GM18507 (cell line): ENCODE results near the gene SEC14L1.
"Not testable (repeated sequence)": the region's sequence is repeated elsewhere in the genome, so short reads cannot be mapped to it uniquely, and the experiment has no call there.

Source experiments
- DNase-seq: peaks from one replicate; pipeline ENCODE4 v3.0.0; 2011; ENCODE audit warnings: low read depth; ENCODE audit not compliant: insufficient read length; ENCODE audit errors: extremely low spot score
- FAIRE-seq: peaks from 2 replicates; lab custom pipeline; 2011; peaks lifted over from hg19 to GRCh38; lab: Jason Lieb, UNC

The SEC14L1 gene

DNA sequence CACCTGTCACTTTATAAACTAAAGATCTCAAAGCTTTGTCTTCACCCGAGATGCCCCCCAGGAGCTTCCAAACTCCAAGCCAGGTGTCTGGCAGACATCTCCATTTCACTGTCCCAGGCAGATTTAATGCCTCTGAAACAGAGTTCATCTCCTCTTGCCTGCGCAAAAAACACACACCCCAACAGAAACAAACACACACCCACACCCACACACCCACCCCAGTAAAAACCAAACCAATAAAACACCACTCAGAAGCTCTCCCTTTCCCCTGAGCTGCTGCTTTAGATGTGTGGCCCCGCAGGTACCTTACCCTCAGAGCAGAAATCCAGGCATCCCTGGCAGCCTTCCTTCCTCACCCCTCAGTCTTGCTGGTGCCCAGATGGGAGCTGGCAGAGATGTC lies 14.4 kb downstream of the SEC14L1 start:
- no peak for FAIRE-seq
- no peak for DNase-seq

DNA sequence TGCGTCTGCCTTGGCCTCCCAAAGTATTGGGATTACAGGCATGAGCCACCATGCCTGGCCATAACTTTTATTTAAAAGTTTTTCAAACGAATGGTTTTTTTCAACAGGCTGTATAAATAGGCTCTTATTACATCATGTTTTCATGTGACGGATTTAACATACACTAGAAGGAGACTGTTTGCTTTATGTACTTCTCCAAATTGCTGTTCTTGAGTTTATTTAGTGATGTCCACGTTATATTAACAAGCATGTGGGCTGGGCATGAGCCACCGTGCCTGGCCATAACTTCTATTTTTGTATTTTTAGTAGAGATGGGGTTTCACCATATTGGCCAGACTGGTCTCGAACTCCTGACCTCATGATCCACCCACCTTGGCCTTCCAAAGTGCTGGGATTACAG lies 17.0 kb downstream of the SEC14L1 start:
- not testable (repeated sequence) for DNase-seq, FAIRE-seq

DNA sequence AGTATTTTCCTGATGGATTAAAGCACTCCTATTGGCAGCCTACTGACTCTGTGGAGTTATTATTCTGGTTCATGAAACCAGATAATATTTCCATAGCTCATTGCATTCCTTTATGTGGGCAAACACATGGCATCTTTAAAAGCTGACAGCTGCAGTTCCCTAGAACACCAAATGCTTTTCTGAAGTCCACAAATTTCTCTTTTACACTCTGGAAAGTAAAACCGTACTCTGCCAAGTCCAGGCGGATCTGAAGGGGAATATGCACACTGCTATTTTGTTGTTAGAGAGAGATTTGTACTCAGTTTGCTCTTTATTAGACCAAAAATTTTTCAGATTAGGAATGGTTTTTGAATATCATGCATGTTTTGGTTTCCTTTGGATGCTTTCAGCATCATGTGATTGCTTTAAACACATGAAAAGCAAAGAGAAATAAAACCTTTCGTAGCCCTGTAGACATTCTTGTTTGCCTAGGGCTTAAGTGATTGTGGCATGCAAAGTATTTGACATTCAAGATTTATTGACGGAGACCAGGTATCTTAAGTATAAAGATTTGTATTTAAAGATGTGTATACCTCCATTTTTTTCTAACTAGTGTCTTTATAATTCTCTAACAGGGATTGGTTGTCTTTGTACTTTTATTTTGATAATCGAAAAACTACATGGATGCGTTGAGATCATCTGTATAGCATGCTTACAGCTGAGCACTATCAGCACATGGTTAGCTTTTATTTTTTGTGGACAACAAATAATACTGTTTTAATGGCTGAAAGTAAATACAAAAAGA lies 19.5 kb downstream of the SEC14L1 start:
- no peak for FAIRE-seq
- DNase-seq = no peak

DNA sequence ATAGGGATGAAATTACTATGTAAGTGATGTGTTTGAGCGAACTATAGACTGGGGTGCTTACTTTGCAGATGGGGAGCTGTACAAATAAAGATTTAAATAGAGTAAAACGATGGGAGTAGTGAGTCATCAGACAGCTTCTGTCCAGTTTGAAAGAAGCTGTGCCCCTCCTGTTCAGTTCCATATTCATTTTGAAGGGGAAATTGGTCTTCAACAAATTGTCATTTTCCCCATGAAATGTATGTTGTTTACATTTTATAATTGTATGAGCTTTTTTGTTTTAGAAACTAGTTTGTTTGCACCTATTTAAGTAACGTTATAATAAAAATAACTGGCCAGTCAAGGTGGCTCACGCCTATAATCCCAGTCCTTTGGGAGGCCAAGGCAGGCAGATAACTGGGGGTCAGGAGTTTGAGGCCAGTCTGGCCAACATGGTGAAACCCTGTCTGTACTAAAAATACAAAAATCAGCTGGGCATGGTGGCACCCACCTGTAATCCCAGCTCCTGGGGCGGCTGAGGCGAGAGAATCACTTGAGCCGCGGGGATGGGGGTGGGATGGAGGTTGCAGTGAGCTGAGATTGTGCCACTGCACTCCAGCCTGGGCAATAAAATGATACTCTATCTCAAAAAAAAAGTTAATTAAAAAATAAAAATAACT lies 20.2 kb downstream of the SEC14L1 start:
- FAIRE-seq (no peak), DNase-seq (no peak)

DNA sequence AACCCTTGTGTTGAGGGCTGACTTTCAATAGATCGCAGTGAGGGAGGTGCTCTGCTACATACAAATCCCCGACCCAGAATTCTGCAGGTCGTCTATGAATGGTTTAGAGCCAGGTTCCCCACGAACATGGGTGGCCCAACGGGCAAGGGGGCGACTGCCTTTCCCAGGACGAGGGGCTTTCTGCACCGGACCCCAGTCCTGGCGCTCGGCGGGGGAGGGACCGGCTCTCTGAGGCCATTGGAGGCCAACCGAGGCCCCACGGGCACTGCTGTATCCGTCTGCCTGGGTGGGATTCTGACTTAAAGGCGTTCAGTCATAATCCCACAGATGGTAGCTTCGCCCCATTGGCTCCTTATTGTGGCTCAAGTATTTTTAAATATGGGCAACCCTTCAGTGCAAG lies 21.2 kb downstream of the SEC14L1 start:
- no peak for DNase-seq
- FAIRE-seq = no peak

DNA sequence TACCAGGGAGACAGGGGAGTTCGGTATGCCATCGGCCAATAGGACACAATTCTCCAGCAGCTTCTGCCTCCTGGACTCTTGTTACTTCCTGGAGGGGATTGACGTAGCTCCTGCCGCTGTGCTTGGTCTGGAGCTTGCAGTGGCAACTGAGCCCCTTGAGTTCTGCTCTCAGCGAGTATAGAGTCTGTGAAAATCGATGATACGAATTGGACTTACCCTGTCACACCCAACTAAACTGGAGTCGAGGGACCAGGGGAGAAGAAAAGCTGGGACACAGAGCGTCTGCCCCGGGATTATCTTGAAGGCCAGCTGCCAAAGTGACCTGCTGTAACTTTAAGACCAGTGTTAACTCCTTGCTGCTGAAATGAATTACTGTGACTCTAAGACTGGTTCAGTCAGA lies 22.2 kb downstream of the SEC14L1 start:
- FAIRE-seq (no peak), DNase-seq (no peak)

DNA sequence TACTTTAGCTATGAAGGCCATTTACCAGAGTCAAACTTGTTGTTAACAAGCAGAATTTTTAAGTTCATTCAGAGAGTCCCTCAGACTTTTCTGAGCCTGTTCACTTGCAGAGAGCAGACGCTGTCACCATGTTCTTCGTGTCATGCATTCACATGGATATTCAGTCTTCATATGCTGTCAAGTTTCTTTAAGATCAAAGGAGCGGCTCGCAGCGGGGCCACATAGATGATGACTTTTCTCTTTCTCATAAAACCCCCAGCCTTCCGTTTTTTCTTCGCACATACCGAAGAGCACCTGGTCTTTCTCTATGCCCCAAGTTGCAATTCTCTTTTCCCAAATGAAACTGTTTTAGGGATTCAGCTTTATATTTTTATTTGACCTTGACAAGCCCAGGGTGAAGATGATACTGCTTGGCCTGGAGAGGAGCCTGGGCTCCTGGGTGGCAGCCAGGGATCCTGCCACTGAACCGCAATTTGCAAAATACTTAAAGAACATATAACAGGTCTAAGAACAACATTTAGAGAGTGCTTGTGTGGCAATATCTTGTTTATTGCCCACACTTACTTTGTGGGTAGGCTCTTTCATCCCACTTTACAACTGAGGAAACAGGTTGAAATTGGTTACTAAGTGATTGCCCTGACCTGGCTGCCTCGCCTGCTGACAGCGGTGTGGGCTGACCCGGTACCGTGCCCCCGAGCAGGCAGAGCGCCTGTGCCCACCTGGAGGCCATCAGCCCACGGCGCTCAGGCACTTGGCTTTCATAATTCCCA lies 22.9 kb downstream of the SEC14L1 start:
- DNase-seq (no peak), FAIRE-seq (no peak)

DNA sequence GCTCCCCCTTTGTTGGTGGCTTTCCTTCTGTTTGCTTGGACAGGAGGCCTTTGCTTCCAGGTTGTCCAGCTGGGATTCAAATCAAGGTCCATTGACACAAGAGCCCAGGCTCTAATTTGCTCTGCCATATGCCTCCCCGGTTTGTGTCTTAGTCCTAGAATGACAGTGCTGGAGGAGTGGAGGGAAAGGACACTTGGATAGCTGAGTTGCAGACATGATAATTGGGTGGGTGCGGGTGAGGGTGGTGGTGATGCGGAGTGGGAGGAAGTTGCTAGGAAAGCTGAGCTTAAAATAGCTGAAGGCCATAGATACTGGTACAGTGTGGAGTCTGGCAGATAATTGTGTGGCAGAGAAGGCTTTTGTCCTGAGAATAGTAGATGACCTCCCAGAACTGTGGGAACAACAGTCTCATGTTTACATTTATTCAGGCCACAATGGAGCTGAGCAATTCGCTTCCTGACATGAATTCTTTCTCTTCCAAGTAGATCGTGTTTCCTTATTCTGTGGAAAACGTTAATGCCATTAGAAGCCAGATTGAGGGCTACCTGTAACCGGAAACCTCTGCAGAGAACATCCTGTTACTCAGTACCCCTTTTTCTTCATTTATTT lies 23.8 kb downstream of the SEC14L1 start:
- DNase-seq (no peak), FAIRE-seq (no peak)

DNA sequence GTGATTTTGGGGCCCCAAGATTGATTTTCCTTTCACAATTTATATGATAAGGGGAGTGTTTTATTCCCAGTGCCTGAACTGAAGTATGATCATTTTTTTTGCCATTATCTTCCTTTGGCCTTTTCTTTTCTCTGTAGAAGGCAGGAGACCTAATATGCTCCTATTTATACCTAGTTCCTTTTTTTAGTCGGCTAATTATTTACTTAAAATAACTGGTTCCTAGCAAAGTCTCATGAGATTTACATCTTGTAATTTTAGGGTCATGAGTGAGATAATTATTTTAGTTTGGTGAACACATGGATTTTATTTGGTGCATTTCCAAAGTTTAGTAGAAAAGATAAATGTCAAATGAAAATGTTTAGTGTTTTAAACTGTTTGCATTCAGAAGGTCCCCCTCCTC lies 24.8 kb downstream of the SEC14L1 start:
- FAIRE-seq = no peak
- no peak for DNase-seq

DNA sequence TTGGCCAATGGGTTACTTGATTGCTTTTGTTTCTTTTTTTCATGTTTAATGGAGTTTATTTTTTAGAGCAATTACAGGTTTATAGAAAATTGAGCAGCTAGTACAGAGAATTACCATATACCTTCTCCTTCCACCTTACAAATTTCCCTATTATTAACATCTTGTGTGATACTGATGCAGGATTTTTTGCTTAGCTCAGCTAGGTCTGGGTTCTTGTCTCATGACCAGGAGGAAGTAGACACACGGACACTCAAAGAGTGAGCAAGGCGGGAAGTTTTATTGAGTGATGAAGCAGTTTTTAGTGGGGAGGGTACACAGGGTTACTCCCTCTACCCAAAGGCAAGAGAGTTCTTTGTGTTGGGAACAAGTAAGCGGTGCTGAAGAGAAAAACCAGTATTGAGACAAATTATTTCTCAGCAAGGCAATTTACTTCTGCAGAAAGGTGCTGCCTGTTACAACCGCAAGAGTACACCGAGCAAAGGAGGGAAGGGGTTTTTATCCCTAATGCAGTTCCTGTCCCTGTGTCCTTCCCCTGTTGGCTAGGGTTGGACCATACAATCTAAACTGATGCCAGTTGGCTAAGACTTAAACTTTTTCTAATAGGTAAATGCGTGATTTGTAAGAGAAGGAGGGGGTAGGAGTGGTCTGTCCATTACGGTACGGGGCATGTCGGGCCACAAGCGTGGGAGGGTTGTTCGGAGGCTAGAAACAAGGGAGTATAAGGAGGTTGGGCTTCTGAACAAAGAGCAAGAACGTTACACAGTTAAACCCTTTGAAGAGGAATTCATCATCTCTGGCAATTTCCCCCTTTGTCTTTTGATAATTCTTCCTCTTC lies 26.9 kb downstream of the SEC14L1 start:
- DNase-seq (no peak), FAIRE-seq (no peak)

DNA sequence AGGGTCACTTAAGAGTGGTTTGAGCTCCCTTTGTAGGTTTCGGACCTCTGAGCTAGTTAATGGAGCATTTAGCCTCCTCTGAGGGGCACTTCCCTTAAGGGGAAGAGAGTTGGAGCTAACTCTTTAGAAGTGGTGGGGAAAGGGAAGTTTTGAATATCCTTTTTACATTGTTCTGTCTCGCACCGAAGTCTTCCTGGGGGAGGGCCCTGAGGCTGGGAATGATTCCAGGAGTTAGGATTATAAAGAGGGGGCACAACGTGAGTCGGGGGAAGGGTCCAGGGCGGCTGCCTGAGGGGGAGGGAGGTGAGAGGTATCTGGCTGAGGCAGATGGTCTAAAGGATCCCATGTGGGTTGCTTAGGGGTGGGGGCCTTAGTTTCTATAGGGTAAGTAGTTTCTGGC lies 32.3 kb downstream of the SEC14L1 start:
- no peak for DNase-seq
- FAIRE-seq = no peak

DNA sequence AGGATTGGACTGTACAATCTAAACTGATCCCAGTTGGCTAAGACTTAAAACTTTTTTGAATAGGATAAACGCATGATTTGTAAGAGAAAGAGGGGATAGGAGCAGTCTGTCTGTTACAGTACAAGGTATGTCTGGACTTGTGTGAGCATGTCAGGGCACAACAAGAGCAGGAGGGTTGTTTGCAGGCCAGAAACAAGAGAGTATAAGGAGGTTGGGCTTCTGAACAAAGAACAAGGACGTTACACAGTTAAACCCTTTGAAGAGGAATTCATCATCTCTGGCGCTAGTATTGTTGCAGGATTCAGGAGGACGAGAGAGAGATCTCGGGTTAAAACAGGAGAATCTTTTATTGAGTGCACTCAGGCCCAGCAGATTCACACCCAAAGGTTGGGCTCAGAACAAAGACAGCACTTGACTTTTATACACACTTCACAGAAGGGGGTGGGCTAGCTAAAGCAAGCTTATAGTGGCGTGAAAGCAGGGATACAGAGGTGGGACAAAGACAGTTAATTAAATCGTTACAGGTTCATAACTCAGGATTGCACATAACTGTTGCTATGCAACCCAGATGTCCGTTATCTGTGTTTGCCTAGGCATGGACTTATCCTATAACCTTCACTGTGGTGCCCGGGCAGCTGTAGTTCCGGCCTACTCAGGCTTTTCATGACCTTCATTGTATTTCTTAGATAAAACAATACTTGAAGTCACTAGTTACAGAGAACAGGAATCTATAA lies 34.3 kb downstream of the SEC14L1 start:
- no peak for DNase-seq
- no peak for FAIRE-seq

DNA sequence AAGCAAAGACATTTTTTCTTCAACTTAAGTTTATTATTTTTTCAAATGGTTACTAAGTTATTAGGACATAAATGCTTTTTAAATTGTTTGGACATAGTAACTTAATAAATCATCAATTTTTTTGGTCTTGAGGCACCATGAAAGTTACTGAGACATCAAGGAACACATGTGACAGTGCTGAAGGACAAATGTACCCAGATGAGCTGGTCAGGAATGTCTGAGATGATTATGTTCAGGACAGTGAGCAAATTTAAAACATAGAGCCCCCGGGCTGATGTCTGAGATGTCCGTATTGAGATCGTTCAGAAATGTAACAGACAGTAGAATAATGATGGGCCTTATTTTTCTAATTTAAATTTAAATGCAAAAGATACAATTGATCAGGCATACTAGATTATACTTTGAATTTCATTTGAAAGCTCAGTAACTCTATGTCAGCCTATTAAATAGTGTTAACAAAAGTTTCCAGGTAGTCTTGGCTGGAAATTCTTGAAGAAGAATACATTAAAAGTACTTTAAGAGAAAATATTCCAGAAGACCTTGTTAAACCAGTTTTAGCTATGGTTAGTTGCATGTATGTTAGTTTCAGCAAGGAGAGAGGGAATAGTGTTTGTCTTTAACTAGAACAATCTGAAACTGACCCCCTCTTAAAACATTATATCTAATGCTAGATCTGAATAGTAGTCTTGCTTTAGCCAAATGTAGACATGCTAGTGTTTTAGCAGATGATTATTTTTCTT lies 36.4 kb downstream of the SEC14L1 start:
- FAIRE-seq (no peak), DNase-seq (no peak)

DNA sequence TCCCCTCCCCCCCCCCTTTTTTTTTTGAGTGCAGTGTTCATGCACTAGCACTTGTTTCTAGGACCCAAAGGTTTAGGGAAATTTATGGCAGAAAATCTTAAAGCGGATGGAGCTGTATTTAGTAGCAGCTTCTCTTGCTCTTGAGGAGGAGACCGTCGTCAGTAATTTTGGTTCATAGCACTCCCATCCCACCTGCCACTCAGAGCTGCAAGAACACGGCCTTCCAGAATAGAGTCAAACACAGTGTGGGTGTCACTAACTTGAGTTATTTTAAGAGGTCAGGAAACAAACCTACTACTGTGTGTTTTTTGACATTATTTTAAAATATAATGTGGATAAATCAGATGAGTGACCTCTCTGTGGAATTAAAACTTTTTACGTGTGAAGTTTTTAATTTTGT lies 37.3 kb downstream of the SEC14L1 start:
- FAIRE-seq = no peak

DNA sequence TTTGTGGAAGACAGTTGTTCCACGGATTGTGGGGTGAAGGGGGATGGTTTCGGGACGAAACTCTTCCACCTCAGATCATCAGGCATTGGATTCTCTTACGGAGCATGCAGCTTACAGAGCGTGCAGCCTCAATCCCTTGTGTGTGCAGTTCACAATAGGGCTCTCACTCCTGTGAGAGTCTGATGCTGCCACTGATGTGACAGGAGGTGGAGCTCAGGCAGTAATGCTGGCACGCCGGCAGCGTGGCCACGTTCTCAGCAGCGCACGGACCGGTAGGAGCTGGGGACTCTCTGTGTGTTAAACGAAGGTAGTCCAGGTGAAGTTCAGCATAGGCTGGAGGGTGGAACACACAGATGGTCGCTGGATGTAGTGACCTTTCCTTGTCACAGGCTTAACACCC lies 37.8 kb downstream of the SEC14L1 start:
- no peak for FAIRE-seq

More for the DNA sequence above, 37.3 kb downstream of the SEC14L1 start:
- DNase-seq = no peak

DNA sequence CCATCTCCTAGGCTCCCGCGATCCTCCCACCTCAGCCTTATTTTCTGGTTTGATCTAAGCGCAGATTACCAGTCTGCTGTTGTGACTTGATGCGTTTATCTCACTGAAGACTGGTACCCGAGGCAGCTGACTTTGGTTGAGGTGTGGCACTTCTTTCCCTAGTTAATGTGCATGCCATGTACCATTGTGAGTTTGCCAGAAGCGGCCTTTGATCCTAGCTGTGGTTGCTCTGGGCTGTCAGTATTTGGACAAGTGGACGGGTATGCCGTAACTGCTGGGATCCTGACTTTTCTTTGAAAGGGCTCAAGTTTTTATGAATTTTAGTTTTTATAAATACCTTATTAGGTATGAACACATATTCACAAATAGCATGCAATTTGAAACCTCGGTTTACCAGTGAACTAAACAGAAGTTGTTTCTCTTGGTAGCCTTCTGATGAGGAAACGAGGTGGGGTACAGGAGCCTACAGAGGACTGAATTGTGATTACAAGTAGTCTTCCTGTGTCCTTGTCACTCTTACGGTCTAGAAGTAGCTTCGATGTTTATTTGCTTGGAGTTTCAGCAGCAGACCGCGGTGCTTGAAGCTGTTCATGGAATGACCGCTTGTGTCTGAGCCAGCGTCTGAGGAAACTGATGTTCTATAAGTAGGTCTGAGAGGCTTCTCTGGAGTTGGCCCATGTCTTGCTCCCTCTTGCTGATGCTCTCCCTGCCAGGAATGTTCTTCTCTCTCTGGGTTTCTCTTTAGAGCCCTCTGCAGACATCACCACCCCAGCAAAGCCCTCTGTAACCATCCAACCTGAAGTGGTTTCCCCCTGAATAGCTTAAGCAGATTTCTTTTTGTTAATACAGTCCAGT lies 40.0 kb downstream of the SEC14L1 start:
- DNase-seq (no peak), FAIRE-seq (no peak)

More for the DNA sequence above, 37.8 kb downstream of the SEC14L1 start:
- DNase-seq = no peak
